Cardiac fibroblast (primary cell): Measurements from ENCODE around the gene TJAP1.

Source experiments
- DNase-seq, 2 donors: peaks; one replicate each; pipeline versions ENCODE4 v3.0.0 to v3.0.0-alpha.2; 2010; ENCODE audit warnings: low read depth in 2 of 2
- H3K4me3 ChIP-seq, 2 donors: replicated peaks in 1 of 2; 1 replicate in 1 of 2; 2 replicates in 1 of 2; pipeline ENCODE4 v1.5.1; 2011; ENCODE audit warnings: low read depth in 2 of 2, low read length in 2 of 2, mild to moderate bottlenecking in 2 of 2, moderate library complexity in 1 of 2
- TF ChIP-seq, protein P1 (sequence below): IDR thresholded peaks from one replicate; pipeline ENCODE4 v1.5.1; 2011; ENCODE audit warnings: low read depth, mild to moderate bottlenecking, low read length, inconsistent platforms

Gene TJAP1

DNA sequence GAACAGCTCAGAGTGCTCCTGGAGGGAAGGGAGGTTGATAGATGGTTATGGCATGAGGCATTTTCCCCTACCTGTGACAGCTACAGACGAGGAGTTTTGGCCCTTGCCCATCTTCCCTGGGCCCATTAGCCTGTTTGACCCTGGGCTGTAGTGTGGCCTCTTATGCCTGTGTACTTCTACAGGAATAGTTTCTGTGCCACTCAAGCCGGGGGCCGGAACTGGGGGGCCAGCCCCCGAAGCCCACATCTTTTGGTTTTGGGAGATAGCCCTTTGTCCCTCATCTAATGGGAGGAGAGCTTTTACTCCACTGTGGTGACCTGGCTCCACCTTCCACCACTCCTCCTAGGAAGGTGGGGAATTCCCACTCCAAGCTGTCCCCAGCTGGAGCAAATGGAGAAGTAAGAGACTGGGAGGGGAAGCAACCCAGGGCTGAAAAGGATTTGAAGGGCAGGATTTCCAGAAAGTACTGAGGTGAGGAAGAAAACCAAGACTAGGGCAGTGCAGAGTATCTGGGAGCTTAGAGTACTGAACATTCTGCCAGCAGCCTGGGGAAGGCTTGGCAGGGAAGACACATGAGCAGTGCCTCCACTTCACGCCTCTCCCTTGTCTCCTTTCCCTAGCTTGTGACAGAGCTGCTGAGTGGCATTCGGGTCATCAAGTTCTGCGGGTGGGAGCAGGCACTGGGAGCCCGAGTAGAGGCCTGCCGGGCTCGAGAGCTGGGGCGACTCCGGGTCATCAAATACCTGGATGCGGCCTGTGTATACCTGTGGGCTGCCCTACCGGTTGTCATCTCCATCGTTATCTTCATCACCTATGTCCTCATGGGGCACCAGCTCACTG lies 43.1 kb upstream of the TJAP1 start:
- H3K4me3 ChIP-seq: no peak overlapping the region
- no peak for DNase-seq
- TF ChIP-seq, protein P1, sequence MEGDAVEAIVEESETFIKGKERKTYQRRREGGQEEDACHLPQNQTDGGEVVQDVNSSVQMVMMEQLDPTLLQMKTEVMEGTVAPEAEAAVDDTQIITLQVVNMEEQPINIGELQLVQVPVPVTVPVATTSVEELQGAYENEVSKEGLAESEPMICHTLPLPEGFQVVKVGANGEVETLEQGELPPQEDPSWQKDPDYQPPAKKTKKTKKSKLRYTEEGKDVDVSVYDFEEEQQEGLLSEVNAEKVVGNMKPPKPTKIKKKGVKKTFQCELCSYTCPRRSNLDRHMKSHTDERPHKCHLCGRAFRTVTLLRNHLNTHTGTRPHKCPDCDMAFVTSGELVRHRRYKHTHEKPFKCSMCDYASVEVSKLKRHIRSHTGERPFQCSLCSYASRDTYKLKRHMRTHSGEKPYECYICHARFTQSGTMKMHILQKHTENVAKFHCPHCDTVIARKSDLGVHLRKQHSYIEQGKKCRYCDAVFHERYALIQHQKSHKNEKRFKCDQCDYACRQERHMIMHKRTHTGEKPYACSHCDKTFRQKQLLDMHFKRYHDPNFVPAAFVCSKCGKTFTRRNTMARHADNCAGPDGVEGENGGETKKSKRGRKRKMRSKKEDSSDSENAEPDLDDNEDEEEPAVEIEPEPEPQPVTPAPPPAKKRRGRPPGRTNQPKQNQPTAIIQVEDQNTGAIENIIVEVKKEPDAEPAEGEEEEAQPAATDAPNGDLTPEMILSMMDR: no peak

DNA sequence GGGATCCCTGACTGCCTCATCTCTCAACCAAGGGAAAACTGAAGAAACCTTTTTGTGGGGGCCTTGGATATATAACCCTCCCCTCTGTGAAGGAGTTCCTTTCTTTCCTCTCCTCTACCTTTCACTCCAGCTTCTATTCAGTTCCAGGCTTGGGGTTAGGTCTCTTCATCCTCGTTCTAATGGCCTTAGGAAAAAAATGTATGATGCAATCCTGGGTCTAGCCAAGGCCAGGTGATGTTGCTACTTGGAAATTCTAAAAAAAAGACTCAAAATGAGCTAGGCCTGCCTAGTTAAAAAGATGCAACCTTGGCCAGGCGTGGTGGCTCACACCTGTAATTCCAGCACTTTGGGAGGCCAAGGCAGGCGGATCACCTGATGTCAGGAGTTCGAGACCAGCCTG lies 42.4 kb upstream of the TJAP1 start:
- no peak for DNase-seq
- no peak overlapping the region for H3K4me3 ChIP-seq
- TF ChIP-seq, protein P1: no peak

DNA sequence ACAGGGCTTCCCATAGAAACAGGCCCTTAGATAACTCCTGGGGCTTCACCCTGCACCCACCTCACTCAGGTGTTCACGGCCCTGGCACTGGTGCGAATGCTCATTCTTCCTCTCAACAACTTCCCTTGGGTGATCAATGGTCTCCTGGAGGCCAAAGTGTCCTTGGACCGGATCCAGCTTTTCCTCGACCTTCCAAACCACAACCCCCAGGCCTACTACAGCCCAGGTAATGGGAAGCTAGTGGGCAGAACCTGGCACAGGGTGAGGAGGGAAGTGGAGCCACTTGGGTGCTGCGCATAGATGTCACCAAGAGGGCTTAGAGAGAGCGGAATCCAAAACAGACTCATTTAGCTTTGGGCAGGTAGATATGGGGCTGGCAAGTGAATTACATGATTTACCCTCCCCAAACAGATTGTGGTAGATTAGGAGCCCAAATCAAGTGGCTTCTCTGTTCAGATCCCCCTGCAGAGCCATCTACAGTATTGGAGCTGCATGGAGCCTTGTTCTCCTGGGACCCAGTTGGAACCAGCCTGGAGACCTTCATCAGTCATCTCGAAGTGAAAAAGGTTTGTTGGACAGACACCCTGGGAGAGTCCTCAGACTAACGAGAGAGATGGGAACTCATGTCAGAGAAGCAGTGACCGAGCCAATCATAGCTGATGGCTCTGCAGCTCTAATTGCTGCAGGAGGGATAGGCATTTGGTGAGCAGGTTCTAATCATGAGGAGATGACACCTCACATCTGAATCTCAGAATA lies 41.5 kb upstream of the TJAP1 start:
- no peak for DNase-seq
- TF ChIP-seq, protein P1: no peak
- H3K4me3 ChIP-seq: no peak overlapping the region

DNA sequence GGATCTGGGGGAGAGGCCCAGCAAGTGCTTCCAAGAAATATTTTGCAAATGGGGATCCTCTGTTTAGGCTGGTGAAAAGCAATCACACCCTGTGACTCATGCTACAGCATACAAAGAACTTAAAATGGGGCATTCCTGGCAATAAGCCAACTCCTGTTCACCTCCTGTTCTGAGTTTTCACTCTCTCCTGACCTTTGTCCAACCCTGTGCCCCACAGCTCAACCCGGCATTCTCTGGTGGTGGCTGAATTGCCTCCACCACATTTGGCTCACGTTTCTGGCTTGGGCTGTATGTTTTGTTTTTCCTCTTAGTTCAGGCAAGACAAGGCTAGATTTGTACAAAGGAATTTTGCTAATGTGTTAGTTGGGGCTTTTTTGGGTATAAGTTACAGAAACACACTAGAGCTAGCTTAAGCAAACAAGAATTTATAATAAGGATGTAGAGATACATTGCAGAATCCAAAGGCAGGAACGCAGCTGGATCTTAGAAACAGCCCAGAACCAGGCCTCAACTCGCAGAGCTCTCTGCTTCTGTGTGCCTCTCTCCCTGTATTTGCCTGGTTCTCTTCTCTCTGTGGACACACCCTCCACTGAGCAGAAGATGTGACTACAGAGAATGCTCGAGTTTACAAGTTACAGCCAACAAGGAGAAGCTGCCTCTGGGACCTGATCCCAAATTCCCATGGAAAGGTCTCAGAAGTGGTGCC lies 40.6 kb upstream of the TJAP1 start:
- TF ChIP-seq, protein P1: no peak
- DNase-seq: peak; percentile 88 to 97
- H3K4me3 ChIP-seq: no peak overlapping the region

DNA sequence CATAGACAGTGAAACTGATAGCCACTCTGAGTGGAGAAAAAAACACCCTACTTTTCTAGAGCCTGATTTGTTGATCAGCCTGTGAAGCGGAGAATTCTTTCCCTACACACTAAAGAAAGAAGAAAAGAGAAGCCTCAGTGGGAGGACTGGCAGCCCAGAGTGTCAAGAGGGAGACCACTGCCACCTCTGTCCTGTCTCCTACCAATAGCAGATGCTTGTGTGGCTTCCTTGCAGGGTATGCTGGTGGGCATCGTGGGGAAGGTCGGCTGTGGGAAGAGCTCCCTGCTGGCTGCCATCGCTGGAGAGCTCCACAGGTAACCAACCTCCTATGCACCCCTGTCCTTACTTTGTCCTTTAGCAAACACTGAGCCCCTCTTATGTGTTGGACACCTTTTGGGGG lies 39.7 kb upstream of the TJAP1 start:
- no peak overlapping the region for H3K4me3 ChIP-seq
- no peak for DNase-seq
- TF ChIP-seq, protein P1: no peak

DNA sequence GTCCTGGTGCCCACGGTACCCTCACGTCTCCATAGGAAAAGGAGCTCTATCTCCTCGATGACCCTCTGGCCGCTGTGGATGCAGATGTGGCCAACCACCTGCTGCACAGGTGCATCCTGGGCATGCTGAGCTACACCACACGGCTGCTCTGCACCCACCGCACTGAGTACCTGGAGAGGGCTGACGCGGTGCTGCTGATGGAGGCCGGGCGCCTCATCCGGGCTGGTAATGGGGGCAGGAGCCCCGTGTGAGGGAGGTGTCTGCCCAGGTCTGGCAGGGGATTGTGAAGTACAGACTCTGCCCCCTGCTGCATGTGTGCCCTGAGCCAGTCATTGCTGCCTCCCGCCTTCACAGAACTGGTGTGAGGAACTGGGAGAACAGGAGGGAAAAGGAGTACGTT lies 34.4 kb upstream of the TJAP1 start:
- DNase-seq: no peak
- TF ChIP-seq, protein P1: no peak
- H3K4me3 ChIP-seq: no peak overlapping the region
